Naive thymus-derived CD8-positive, alpha-beta T cell (primary cell): ENCODE measurements around the gene SLC29A4. TPM values are rescaled to one million over a fixed set of nuclear protein-coding genes. Genes with fewer than 3 reads are reported as not detected.
A peak's percentile ranks its signal among the peaks of the same experiment; 100 is the strongest.
"Not testable (repeated sequence)": the region's sequence is repeated elsewhere in the genome, so short reads cannot be mapped to it uniquely, and the experiment has no call there.

Experiments used
- ATAC-seq, 2 donors: fragments of 150-1000 bp; cut with Tn5 transposase in 1 of 2; sonication (Bioruptor Pico), chemical (Tn5 transposase) in 1 of 2; 1 replicate in 1 of 2; 2 replicates in 1 of 2; pipeline ENCODE4 v1.10.0; 2021; ENCODE audit warnings: mild to moderate bottlenecking in 2 of 2, moderate library complexity in 2 of 2
- POLR2A ChIA-PET: fragments of 350-600 bp; sonication (Branson Sonifier 250); formaldehyde crosslinking; loops from one replicate; lab custom pipeline; 2021; ENCODE audit warnings: antibody characterized with exemption; lab: Charles Lee
- DNase-seq, 10 donors: peaks; one replicate each; pipeline versions ENCODE4 v3.0.0 to v3.0.0-alpha.2; 2020 to 2022
- H3K27ac Mint-ChIP-seq, 10 donors: one replicate each; pipeline ENCODE4 v1.8.0; 2020 to 2022; ENCODE audit warnings: mild to moderate bottlenecking in 10 of 10, mixed read lengths in 10 of 10, moderate library complexity in 4 of 10, inconsistent platforms in 1 of 10
- H3K27me3 Mint-ChIP-seq, 5 donors: one replicate each; pipeline ENCODE4 v1.8.0; 2021 to 2022; ENCODE audit warnings: mixed read lengths in 5 of 5
- H3K36me3 Mint-ChIP-seq, 3 donors: one replicate each; pipeline ENCODE4 v1.8.0; 2020 to 2022; ENCODE audit warnings: mixed read lengths in 3 of 3, mild to moderate bottlenecking in 2 of 3, inconsistent platforms in 1 of 3
- H3K4me1 Mint-ChIP-seq, 4 donors: one replicate each; pipeline ENCODE4 v1.8.0; 2021 to 2022; ENCODE audit warnings: mixed read lengths in 4 of 4
- H3K4me3 Mint-ChIP-seq, 10 donors: one replicate each; pipeline ENCODE4 v1.8.0; 2020 to 2022; ENCODE audit warnings: mild to moderate bottlenecking in 10 of 10, mixed read lengths in 10 of 10, moderate library complexity in 6 of 10, inconsistent platforms in 1 of 10
- H3K9me3 Mint-ChIP-seq, 9 donors: one replicate each; pipeline ENCODE4 v1.8.0; 2020 to 2022; ENCODE audit warnings: mixed read lengths in 9 of 9, mild to moderate bottlenecking in 3 of 9, inconsistent platforms in 1 of 9, moderate library complexity in 1 of 9
- polyA plus RNA-seq, 3 donors: library from polyadenylated mRNA; unstranded; fragments of 300-500 nt; fragmentation: Illumina TruSeq; gene quantifications; one replicate each; pipeline ENCODE4 v1.2.3, GENCODE V29; 2021
- total RNA-seq, 8 experiments: library from RNA in 2 of 8; stranded (reverse) in 2 of 8; gene quantifications; one replicate each; pipeline ENCODE4 v1.2.3 and lab custom pipeline; 2021 to 2026

The SLC29A4 gene
- total and polyA plus RNA-seq, 5 experiments from 2014 or later, result 0.05 to 0.39 (median 0.22) TPM; not detected in 1

DNA sequence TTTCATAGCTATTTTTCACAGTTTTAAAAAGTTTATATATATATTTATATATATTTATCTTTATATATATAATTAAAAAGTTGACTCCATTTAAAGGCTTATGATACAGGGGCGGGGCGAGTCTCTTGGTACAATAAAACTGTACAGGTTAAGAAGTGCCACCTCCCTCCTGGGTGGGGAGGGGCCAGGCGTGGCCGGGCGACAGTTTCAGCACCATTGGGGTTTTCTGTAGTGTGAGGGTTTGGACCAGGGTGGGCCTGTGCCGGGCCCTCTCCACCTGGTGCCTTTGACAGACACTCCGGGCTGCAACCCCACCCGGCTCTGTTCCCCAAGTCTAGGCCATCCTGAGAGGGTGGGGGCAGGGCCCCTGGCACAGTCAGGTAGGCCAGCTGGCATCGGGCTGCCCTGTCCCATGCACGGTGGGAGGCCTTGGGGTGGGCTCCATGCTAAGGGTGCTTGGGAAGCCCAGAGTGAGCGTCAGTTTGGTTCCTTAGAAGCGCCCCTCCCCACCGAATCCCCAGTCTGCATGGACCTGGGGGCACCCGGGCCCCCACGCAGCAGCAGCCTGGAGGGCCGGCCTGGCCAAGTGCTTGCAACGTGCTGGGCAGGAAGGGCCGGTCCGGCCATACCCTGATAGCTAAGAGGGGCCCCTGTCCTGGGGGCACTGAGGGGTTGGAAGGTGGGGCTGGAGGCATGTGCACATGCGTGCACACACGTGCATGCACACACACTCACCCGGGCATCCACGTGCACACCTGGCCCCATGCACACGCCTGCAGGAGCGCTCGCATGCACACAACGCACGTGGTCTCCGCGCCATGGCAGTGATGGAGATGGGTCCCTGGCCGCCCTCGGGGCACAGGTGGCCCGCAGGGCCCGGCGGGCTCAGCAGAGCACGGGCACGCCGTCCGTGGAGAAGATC lies 24.7 kb downstream of the SLC29A4 start:
- H3K4me1 Mint-ChIP-seq, DNase-seq, POLR2A ChIA-PET, H3K27me3 Mint-ChIP-seq, H3K9me3 Mint-ChIP-seq, H3K4me3 Mint-ChIP-seq, H3K27ac Mint-ChIP-seq, ATAC-seq: not testable (repeated sequence)
- peaks cover 0 to 38% (median 18%) of the 10 kb centered on the region in 3 donors for H3K36me3 Mint-ChIP-seq

DNA sequence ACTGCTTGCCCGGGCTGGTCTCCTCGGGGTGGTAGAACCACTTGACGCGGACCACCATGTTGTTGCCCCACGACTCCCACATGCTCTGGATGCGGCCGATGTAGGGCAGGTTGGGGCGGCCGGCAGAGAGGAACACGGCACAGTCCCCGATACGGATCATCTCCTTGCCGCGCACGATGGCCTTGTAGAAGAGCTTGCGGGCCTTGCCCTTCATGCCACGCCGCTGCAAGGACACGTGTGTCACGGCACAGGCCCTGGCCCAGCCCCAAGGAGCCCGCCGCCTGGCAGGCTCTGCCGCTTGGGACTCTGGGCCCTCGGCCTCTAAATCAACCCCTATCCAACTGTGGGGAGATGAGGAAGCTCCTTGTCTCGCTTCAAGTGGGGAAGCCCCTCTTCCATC lies 26.4 kb downstream of the SLC29A4 start:
- H3K4me1 Mint-ChIP-seq, result peaks cover 0 to 4% (median 0%) of the 10 kb centered on the region in 4 donors
- no peak for DNase-seq
- POLR2A ChIA-PET, result no interaction called here
- no peaks in the 10 kb centered on the region for H3K9me3 Mint-ChIP-seq
- H3K4me3 Mint-ChIP-seq, result no peak overlapping the region
- no peak for ATAC-seq
- H3K27me3 Mint-ChIP-seq, result no peaks in the 10 kb centered on the region
- peaks cover 0 to 45% (median 18%) of the 10 kb centered on the region in 3 donors for H3K36me3 Mint-ChIP-seq
- no peak overlapping the region for H3K27ac Mint-ChIP-seq

DNA sequence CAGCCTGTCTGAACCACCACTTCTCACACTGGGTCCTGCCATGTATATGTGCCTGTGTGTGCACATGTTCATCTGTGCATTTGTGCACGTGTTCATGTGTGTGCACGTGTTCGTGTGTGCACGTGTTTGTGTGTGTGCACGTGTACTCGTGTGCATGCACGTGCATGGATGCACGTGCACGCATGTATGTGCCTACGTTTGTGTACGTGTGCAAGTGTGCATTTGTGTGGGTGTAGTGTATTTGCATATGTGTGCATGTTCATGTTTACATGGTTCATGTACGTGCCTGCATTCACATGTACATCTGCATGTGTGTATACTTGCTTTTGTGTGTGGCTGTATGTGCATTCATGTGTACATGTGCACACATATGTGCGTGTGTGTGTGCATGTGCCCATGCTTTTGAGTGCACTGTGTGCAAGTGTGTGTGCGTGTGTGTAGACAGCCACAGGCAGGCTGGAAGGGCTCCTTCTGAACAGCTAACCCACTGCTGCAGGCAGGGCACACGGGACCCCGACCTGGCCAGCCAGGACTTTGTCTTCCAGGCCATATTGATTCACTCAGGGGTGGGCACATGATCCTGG lies 28.2 kb downstream of the SLC29A4 start:
- H3K36me3 Mint-ChIP-seq, result peaks cover 0 to 61% (median 20%) of the 10 kb centered on the region in 3 donors
- POLR2A ChIA-PET, result no interaction called here
- peaks cover 0 to 4% (median 0%) of the 10 kb centered on the region in 4 donors for H3K4me1 Mint-ChIP-seq
- peak overlapping the region in 1 of 10 donors; percentile 12 for H3K27ac Mint-ChIP-seq
- ATAC-seq, result no peak
- DNase-seq, result no peak
- H3K9me3 Mint-ChIP-seq, result no peaks in the 10 kb centered on the region
- no peak overlapping the region for H3K4me3 Mint-ChIP-seq
- H3K27me3 Mint-ChIP-seq, result no peaks in the 10 kb centered on the region

DNA sequence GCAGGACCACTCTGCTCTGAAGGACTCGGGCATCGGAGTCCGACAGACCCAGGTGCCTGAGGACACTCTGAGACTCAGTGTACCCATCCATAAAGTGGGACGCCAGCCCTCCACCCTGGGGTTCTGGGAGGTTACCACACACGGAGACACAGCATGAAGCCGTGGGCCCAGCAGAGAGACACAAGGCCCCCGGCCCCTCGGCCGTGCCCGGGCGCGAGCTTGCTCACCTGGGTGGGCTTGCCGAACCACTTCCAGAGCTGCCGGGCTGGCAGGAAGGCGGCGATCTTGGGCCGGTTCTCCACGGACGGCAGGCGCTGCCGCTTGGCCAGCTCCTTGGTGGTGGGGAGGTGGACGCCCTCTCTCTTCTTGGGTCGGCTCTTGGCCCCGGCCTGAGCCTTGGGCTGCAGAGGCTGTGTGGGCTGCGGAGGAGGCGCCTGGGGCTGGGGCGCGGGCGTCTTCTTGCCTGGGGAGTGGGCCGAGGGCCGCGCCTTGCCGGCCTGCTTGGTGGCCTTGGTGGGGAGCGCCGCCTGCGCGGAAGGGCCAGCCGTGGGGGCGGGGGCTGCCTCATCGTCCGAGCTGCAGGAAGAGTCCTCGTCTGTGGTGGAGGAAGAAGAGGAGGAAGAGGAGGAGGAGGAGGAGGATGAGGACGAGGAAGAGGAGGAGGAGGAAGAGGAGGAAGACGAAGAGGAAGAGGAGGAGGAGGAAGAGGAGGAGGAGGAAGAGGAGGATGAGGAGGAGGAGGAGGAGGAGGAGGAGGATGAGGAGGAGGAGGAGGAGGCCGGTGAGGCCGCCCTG lies 29.7 kb downstream of the SLC29A4 start:
- H3K27me3 Mint-ChIP-seq, POLR2A ChIA-PET, H3K27ac Mint-ChIP-seq, DNase-seq, ATAC-seq, H3K4me3 Mint-ChIP-seq, H3K9me3 Mint-ChIP-seq, H3K4me1 Mint-ChIP-seq: not testable (repeated sequence)
- peaks cover 0 to 65% (median 23%) of the 10 kb centered on the region in 3 donors for H3K36me3 Mint-ChIP-seq

DNA sequence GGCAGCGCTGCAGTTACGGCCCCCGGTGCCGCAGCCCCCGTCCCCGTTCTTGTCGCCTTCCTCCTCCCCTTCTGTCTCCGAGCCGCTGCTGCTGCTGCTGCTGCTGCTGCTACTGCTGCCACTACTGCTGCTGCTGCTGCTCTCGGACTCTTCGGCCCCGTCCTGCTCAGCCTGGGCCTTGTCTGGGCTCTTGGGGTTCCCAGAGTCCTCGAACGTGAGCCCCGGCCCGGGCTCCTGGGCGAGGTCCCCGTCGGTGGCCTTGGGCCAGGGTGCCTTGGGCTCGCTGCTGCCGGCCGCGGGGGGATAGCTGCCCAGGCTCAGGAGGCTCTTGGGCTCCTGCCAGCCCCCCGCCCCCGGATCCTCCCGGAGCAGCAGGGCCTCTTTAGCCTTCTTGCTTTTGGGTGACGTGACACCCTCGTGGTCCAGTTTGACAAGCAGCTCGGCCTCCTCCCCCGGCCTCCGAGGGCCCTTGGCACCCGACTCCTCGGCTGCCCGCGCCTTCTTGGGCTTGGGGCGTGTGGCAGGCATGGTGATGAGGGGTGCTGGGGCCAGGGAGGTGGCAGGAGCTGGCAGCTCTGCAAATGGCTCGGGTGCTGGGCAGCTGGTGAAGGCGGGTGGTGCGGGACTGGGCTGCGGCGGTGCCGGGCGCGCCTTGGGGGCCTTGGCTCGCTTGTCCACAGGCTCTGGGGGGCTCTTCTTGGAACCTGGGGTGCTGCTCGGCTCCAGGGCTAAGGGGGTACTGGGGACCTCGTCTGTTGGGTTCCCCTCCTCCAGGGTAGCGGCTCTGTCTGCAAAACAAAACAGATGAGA lies 30.5 kb downstream of the SLC29A4 start:
- H3K27ac Mint-ChIP-seq, H3K4me3 Mint-ChIP-seq, H3K4me1 Mint-ChIP-seq, H3K27me3 Mint-ChIP-seq, ATAC-seq, H3K9me3 Mint-ChIP-seq, DNase-seq, POLR2A ChIA-PET: not testable (repeated sequence)
- H3K36me3 Mint-ChIP-seq, result peaks cover 2 to 63% (median 24%) of the 10 kb centered on the region in 3 donors

DNA sequence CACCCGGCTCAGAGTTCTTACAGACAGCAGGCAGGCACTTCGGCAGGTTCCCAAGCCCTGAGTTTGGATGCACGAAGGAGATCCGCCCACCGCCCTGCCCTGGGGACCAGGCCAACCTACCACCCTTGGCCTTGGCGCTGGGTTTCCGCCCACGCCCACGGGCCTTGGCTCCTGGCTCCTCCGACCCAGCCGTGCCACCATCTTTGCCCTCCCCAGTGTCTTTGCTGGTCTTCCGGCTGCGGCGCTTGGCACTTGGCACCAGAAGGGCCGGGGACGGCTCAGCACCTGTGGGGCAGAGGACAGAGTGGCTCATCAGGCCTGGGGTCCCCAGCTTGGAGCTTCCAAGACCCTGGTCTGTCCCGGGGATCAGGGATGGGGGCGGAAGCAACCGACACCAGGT lies 32.1 kb downstream of the SLC29A4 start:
- peaks cover 0 to 24% (median 9%) of the 10 kb centered on the region in 9 donors for H3K9me3 Mint-ChIP-seq
- peaks cover 13 to 75% (median 34%) of the 10 kb centered on the region in 3 donors for H3K36me3 Mint-ChIP-seq
- ATAC-seq, result no peak
- no peak for DNase-seq
- H3K4me1 Mint-ChIP-seq, result no peaks in the 10 kb centered on the region
- H3K4me3 Mint-ChIP-seq, result no peak overlapping the region
- H3K27me3 Mint-ChIP-seq, result no peaks in the 10 kb centered on the region
- POLR2A ChIA-PET, result interaction anchor here (0.7 kb wide), 2 partner anchors 10 to 18 kb away, joined by 4 to 7 read pairs; no protein-coding TSS in a partner anchor
- no peak overlapping the region for H3K27ac Mint-ChIP-seq

DNA sequence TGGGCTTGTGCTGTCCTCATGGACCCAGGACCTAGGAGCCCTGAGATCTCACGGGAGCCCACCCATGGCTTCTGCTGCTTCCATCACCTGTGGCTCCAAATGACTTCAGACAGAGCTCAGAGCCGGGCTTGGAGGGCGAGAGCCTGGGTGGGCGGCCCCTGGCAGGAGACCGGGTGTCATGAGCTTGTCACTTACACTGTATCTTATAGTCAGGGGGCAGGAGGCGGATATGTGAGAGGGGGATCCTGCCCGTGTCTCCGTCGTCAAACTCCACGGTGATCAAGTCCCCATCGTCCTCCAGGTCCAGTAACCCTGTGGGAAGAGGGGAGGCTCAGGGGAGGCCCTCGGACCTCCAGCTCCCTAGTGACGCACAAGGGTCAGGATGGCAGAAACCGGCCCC lies 33.0 kb downstream of the SLC29A4 start:
- no peaks in the 10 kb centered on the region for H3K27me3 Mint-ChIP-seq
- POLR2A ChIA-PET, result no interaction called here

DNA sequence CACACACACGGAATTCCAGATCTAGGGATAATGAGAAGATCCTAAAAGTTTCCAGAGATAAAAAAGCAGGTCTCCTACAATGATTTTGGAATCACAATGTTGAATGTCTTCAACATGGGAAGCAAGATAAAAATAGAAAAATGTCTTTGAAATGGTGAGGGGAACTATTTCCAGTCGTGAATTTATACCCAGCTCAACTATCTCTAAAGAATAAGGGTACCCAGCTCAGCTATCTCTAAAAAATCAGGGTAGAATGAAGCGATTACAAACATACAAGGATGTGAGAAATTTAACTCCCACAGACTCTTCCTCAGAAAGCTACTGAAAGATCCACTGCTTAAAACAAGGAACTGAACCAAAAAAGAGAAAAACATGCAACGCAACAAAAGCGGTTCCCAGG lies 35.9 kb downstream of the SLC29A4 start:
- peaks cover 0 to 35% (median 9%) of the 10 kb centered on the region in 9 donors for H3K9me3 Mint-ChIP-seq
- H3K4me1 Mint-ChIP-seq, H3K27ac Mint-ChIP-seq, H3K27me3 Mint-ChIP-seq, DNase-seq, H3K4me3 Mint-ChIP-seq, ATAC-seq, POLR2A ChIA-PET: not testable (repeated sequence)
- peaks cover 15 to 80% (median 42%) of the 10 kb centered on the region in 3 donors for H3K36me3 Mint-ChIP-seq

More for the DNA sequence above, 33.0 kb downstream of the SLC29A4 start:
- ATAC-seq (no peak), DNase-seq (no peak)
- peaks cover 0 to 31% (median 9%) of the 10 kb centered on the region in 9 donors for H3K9me3 Mint-ChIP-seq
- no peak overlapping the region for H3K27ac Mint-ChIP-seq
- no peak overlapping the region for H3K4me3 Mint-ChIP-seq
- no peaks in the 10 kb centered on the region for H3K4me1 Mint-ChIP-seq
- peaks cover 15 to 78% (median 37%) of the 10 kb centered on the region in 3 donors for H3K36me3 Mint-ChIP-seq

DNA sequence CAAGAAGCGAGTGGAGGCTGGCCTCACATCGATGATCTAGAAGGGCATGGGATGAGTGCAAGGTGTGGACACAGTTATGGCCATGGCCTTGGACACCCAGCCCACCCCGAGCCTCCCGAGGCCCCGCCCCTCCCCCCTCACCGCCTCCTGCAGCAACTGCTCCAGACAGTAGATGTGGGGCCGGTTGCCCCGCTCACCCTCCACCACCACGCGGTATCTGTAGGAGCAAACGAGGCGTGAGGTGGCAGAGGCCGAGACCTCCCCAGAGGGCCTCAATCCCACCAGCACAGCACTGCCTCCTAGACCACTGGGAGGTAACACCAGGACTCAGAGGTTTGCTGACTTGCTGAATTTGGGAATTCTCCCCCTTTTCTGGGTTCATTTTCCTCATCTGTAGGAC lies 37.6 kb downstream of the SLC29A4 start:
- no peak for DNase-seq
- no peaks in the 10 kb centered on the region for H3K4me1 Mint-ChIP-seq

DNA sequence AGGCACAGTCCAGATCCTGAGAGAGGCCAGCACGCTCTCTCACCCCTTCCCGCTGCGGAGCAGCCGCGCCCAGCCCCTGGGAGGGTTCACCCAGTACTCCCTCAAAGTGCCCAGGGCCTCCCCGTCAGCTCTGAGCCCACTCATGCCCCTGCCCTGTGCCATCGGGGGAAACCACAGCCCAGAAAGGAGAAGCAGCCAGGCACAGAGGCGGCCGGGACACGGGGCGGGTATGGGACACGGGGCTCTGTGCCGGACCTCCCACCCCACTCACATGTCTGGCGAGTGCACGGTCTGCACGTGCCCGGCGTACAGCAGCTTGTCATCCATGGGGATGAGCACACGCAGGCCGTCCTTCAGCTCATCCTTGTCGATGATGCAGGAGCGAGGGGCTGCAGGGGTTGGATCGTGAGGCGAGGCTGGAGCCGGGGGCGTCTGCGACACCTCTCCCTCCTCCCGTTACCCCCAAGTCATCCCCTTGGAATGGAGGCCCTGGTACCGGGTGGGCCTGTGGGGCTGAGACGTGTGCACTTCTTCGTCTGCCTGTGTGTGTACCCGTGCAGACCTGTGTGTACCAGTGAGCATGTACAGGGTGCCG lies 38.2 kb downstream of the SLC29A4 start:
- peaks cover 15 to 73% (median 41%) of the 10 kb centered on the region in 3 donors for H3K36me3 Mint-ChIP-seq
- H3K4me1 Mint-ChIP-seq, result no peaks in the 10 kb centered on the region
- DNase-seq (no peak), ATAC-seq (no peak)
- POLR2A ChIA-PET, result no interaction called here
- no peak overlapping the region for H3K27ac Mint-ChIP-seq
- H3K4me3 Mint-ChIP-seq, result no peak overlapping the region
- H3K9me3 Mint-ChIP-seq, result peaks cover 0 to 35% (median 9%) of the 10 kb centered on the region in 9 donors
- no peaks in the 10 kb centered on the region for H3K27me3 Mint-ChIP-seq

More for the DNA sequence above, 37.6 kb downstream of the SLC29A4 start:
- Mint-ChIP-seq H3K27me3 (no peaks in the 10 kb centered on the region), H3K4me3 (no peak overlapping the region), H3K9me3 (peaks cover 0 to 35% (median 9%) of the 10 kb centered on the region in 9 donors), H3K27ac (no peak overlapping the region), H3K36me3 (peaks cover 15 to 76% (median 41%) of the 10 kb centered on the region in 3 donors)
- no peak for ATAC-seq
- POLR2A ChIA-PET, result no interaction called here

DNA sequence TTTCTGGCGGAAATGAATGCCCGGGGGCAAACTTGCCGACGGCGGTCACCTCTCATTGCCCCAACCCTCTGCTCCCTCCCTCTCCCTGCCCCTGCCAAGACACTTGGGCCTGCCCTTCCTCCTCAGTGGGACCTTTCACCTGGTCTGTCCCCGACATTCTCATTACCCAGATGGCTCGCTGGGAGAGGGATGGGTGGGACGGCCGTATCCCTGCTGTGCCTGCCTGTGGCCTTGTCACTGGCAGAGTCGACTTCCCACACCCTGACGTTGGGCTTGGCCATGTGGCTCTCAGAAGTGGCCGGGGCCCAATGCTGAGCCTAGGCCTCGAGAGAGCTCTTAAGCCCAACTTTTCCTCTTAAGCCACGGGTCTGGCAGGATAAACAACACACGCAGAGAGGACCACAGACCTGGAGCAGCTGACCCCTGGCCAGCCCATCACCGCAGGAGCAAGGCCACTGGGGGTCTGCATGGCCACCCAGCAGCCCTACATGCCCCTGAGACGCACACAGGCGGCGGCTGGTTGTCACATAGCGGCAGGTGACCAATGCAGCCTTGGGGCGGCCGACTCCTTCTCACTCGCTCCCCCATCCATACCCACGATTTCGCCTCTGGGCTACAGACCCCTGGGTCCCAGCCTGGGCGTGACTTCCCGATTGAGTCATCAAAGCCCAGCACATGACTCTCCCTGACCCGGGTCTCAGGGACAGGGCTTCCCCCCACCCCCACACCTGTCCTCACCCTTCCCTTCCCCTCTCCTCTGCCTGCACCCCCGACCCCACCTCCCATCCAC lies 40.1 kb downstream of the SLC29A4 start:
- H3K4me1 Mint-ChIP-seq, result peaks cover 0 to 3% (median 1%) of the 10 kb centered on the region in 4 donors
- H3K27me3 Mint-ChIP-seq, result no peaks in the 10 kb centered on the region
- H3K4me3 Mint-ChIP-seq, result peak overlapping the region in 1 of 10 donors; percentile 48
- peaks cover 15 to 75% (median 40%) of the 10 kb centered on the region in 3 donors for H3K36me3 Mint-ChIP-seq
- DNase-seq (no peak), ATAC-seq (no peak)
- H3K27ac Mint-ChIP-seq, result no peak overlapping the region
- peaks cover 0 to 30% (median 9%) of the 10 kb centered on the region in 9 donors for H3K9me3 Mint-ChIP-seq
- POLR2A ChIA-PET, result no interaction called here
